A549 (cell line): ENCODE data around the gene LSM14B. TPM values are rescaled to one million over a fixed set of nuclear protein-coding genes. Genes with fewer than 3 reads are reported as not detected.

Experiments
- ATAC-seq, 2 experiments: fragments of 200-7000 bp in 1 of 2; fragments of >200 bp in 1 of 2; cut with Nextera tagmentation in 1 of 2; cut with Tn5 transposase in 1 of 2; 3 replicates each; pipeline versions ENCODE4 v1.8.0 to v1.9.1; 2018 to 2020; ENCODE audit warnings: mild to moderate bottlenecking in 1 of 2, moderate library complexity in 1 of 2
- CTCF ChIA-PET: fragments of 300-600 bp; sonication (Branson Sonifier 250); formaldehyde crosslinking; extraction: SDS; loops from one replicate; lab custom pipeline; 2021; ENCODE audit warnings: antibody characterized with exemption, inconsistent platforms; lab: Yijun Ruan, JAX
- POLR2A ChIA-PET: fragments of 350-600 bp; formaldehyde crosslinking; extraction: SDS; loops from one replicate; lab custom pipeline; 2021; ENCODE audit warnings: antibody characterized with exemption, inconsistent platforms; lab: Yijun Ruan, JAX
- DNase-seq, 2 experiments: peaks; one replicate each; pipeline versions ENCODE4 v3.0.0 to v3.0.0-alpha.2; 2011 to 2016; ENCODE audit warnings: low read depth in 1 of 2, low spot score in 1 of 2
- FAIRE-seq: peaks from 2 replicates; lab custom pipeline; 2011; peaks lifted over from hg19 to GRCh38; lab: Jason Lieb, UNC
- H3K27ac ChIP-seq, 2 experiments: fragments of >200 bp; sonication (Bioruptor Twin); formaldehyde crosslinking; 3 replicates each; pipeline ENCODE4 v1.5.1; 2016 to 2017
- H3K4me1 ChIP-seq: fragments of >200 bp; sonication (Bioruptor Twin); formaldehyde crosslinking; 3 replicates; pipeline ENCODE4 v1.6.1; 2016
- H3K4me2 ChIP-seq: fragments of >200 bp; sonication (Bioruptor Twin); formaldehyde crosslinking; 3 replicates; pipeline ENCODE4 v1.6.1; 2016
- H3K4me3 ChIP-seq: fragments of >200 bp; sonication (Bioruptor Twin); formaldehyde crosslinking; 3 replicates; pipeline ENCODE4 v1.5.1; 2016
- H3K9me3 ChIP-seq: fragments of >200 bp; sonication (Bioruptor Twin); formaldehyde crosslinking; 3 replicates; pipeline ENCODE4 v1.6.1; 2016
- ATOH8 ChIP-seq: fragments of 250-450 bp; sonication (Bioruptor Pico); IDR thresholded peaks from 2 replicates; pipeline ENCODE4 v1.5.0; 2020; ENCODE audit warnings: low read depth, mild to moderate bottlenecking, moderate library complexity
- BHLHE40 ChIP-seq: IDR thresholded peaks from 2 replicates; pipeline ENCODE4 v1.6.1; 2012; ENCODE audit warnings: low read depth, low read length, inconsistent platforms
- CBX2 ChIP-seq: fragments of 200-600 bp; sonication (generic); IDR thresholded peaks from 2 replicates; pipeline ENCODE4 v1.6.1; 2016; ENCODE audit warnings: low read depth, mild to moderate bottlenecking, borderline replicate concordance
- CBX8 ChIP-seq: fragments of 200-600 bp; sonication (generic); IDR thresholded peaks from 2 replicates; pipeline ENCODE4 v1.6.1; 2016
- CHD2 ChIP-seq: fragments of 150-350 bp; IDR thresholded peaks from 2 replicates; pipeline ENCODE4 v1.6.1; 2014; ENCODE audit warnings: low read length; ENCODE audit not compliant: partially characterized antibody
- CHD4 ChIP-seq: fragments of 200-600 bp; sonication (generic); IDR thresholded peaks from 2 replicates; pipeline ENCODE4 v1.6.1; 2016; ENCODE audit warnings: antibody characterized with exemption, mild to moderate bottlenecking, borderline replicate concordance
- EHF ChIP-seq: fragments of 250-450 bp; sonication (Bioruptor Pico); IDR thresholded peaks from 2 replicates; pipeline ENCODE4 v1.5.0; 2020; ENCODE audit warnings: mild to moderate bottlenecking
- FOSB ChIP-seq: fragments of 250-450 bp; sonication (Bioruptor Pico); IDR thresholded peaks from 2 replicates; pipeline ENCODE4 v1.5.0; 2020; ENCODE audit warnings: mild to moderate bottlenecking, moderate library complexity
- FOSL2 ChIP-seq, 2 experiments: fragments of 450-650 bp in 1 of 2; fragments of >200 bp in 1 of 2; sonication (Bioruptor Twin) in 1 of 2; formaldehyde crosslinking; IDR thresholded peaks; 2 replicates each; pipeline versions ENCODE4 v1.5.0 to v1.6.1; 2016 to 2020; ENCODE audit warnings: mild to moderate bottlenecking in 1 of 2, moderate library complexity in 1 of 2
- FOXS1 ChIP-seq: fragments of 250-450 bp; sonication (Bioruptor Pico); IDR thresholded peaks from 2 replicates; pipeline ENCODE4 v1.5.0; 2020; ENCODE audit warnings: mild to moderate bottlenecking, moderate library complexity
- HOXA7 ChIP-seq: fragments of 250-450 bp; sonication (Bioruptor Pico); IDR thresholded peaks from 2 replicates; pipeline ENCODE4 v1.5.0; 2020; ENCODE audit warnings: mild to moderate bottlenecking, moderate library complexity
- HOXB5 ChIP-seq: fragments of 250-450 bp; sonication (Bioruptor Pico); IDR thresholded peaks from 2 replicates; pipeline ENCODE4 v1.5.0; 2020; ENCODE audit warnings: mild to moderate bottlenecking, moderate library complexity
- KDM1A ChIP-seq: fragments of 200-600 bp; sonication (generic); IDR thresholded peaks from 2 replicates; pipeline ENCODE4 v1.6.1; 2016; ENCODE audit warnings: low read depth, mild to moderate bottlenecking
- KDM5A ChIP-seq: fragments of 200-600 bp; sonication (generic); IDR thresholded peaks from 2 replicates; pipeline ENCODE4 v1.6.1; 2016; ENCODE audit warnings: antibody characterized with exemption, mild to moderate bottlenecking
- MAX ChIP-seq: IDR thresholded peaks from 2 replicates; pipeline ENCODE4 v1.6.1; 2012
- MYC ChIP-seq: IDR thresholded peaks from 2 replicates; pipeline ENCODE4 v1.6.1; 2012; ENCODE audit warnings: mild to moderate bottlenecking, inconsistent platforms, low read length, improper control_type of control experiment, borderline replicate concordance
- NR3C1 ChIP-seq: fragments of >200 bp; sonication (Bioruptor Twin); formaldehyde crosslinking; IDR thresholded peaks from 3 replicates; pipeline ENCODE4 v1.6.1; 2017
- PHF8 ChIP-seq: fragments of 200-600 bp; sonication (generic); IDR thresholded peaks from 2 replicates; pipeline ENCODE4 v1.6.1; 2016; ENCODE audit warnings: low read depth, mild to moderate bottlenecking, antibody characterized with exemption, moderate library complexity, borderline replicate concordance
- POLR2A ChIP-seq: IDR thresholded peaks from 2 replicates; pipeline ENCODE4 v1.6.1; 2012; ENCODE audit warnings: mild to moderate bottlenecking, low read length
- POLR2AphosphoS2 ChIP-seq: conservative IDR thresholded peaks from 2 replicates; pipeline ENCODE4 v1.6.1; 2012; ENCODE audit warnings: low read length, improper control_type of control experiment, inconsistent platforms
- RAD21 ChIP-seq, 2 experiments: fragments of >200 bp in 1 of 2; sonication (Bioruptor Twin) in 1 of 2; formaldehyde crosslinking in 1 of 2; IDR thresholded peaks in 1 of 2; conservative IDR thresholded peaks in 1 of 2; 2 replicates in 1 of 2; 3 replicates in 1 of 2; pipeline ENCODE4 v1.6.1; 2012 to 2018; ENCODE audit warnings: inconsistent platforms in 1 of 2
- SMC3 ChIP-seq: fragments of >200 bp; sonication (Bioruptor Twin); formaldehyde crosslinking; IDR thresholded peaks from 3 replicates; pipeline ENCODE4 v1.6.1; 2018; ENCODE audit warnings: inconsistent platforms
- SREBF2 ChIP-seq: fragments of 450-650 bp; IDR thresholded peaks from 2 replicates; pipeline ENCODE4 v1.6.1; 2014; ENCODE audit warnings: mild to moderate bottlenecking, moderate library complexity
- TP53 ChIP-seq: fragments of 250-450 bp; sonication (Bioruptor Pico); IDR thresholded peaks from 2 replicates; pipeline ENCODE4 v1.5.0; 2021; ENCODE audit warnings: mild to moderate bottlenecking, moderate library complexity
- USF2 ChIP-seq: fragments of 450-650 bp; IDR thresholded peaks from 2 replicates; pipeline ENCODE4 v1.6.1; 2014; ENCODE audit warnings: antibody characterized with exemption
- ZSCAN20 ChIP-seq: fragments of 250-450 bp; sonication (Bioruptor Pico); IDR thresholded peaks from 2 replicates; pipeline ENCODE4 v1.8.0; 2022; ENCODE audit warnings: mild to moderate bottlenecking, moderate library complexity
- WGBS: methylation state at CpG from one replicate; pipeline ENCODE4 v1.1.6; 2017; ENCODE audit errors: missing lambda C conversion rate; 5-methylcytosine and 5-hydroxymethylcytosine counted together
- polyA plus RNA-seq, 4 experiments: library from polyadenylated mRNA; depleted of rRNA in 3 of 4; stranded (reverse); fragments of >200 nt; fragmentation: RNase III in 1 of 4; extraction: RNeasy Plus Mini Kit Qiagen cat#74134 plus additional on column Dnase treatment in 1 of 4; gene quantifications; 2 replicates in 3 of 4; 3 replicates in 1 of 4; pipeline ENCODE4 v1.2.3, GENCODE V29; 2011 to 2017
- TF ChIP-seq, protein P1 (sequence below): fragments of 200-600 bp; sonication (generic); IDR thresholded peaks from 2 replicates; pipeline ENCODE4 v1.6.1; 2016; ENCODE audit warnings: antibody characterized with exemption, mild to moderate bottlenecking, moderate library complexity
- TF ChIP-seq, protein P2 (sequence below): fragments of 250-450 bp; sonication (Bioruptor Pico); IDR thresholded peaks from 2 replicates; pipeline ENCODE4 v1.5.0; 2021; ENCODE audit warnings: mild to moderate bottlenecking, moderate library complexity, borderline replicate concordance
- TF ChIP-seq, protein P3 (sequence below): fragments of >200 bp; sonication (Bioruptor Twin); formaldehyde crosslinking; IDR thresholded peaks from 2 replicates; pipeline ENCODE4 v1.6.1; 2016

The LSM14B gene
- polyA plus RNA-seq, 2 of the 4 experiments (the other 2 are of a cell fraction) = 22.7 to 28.1 TPM

GRCh38 chr20:62175711-62176110 lies 53.4 kb downstream of the LSM14B start:
- CTCF ChIA-PET = no interaction called here
- TF ChIP-seq, protein P1, sequence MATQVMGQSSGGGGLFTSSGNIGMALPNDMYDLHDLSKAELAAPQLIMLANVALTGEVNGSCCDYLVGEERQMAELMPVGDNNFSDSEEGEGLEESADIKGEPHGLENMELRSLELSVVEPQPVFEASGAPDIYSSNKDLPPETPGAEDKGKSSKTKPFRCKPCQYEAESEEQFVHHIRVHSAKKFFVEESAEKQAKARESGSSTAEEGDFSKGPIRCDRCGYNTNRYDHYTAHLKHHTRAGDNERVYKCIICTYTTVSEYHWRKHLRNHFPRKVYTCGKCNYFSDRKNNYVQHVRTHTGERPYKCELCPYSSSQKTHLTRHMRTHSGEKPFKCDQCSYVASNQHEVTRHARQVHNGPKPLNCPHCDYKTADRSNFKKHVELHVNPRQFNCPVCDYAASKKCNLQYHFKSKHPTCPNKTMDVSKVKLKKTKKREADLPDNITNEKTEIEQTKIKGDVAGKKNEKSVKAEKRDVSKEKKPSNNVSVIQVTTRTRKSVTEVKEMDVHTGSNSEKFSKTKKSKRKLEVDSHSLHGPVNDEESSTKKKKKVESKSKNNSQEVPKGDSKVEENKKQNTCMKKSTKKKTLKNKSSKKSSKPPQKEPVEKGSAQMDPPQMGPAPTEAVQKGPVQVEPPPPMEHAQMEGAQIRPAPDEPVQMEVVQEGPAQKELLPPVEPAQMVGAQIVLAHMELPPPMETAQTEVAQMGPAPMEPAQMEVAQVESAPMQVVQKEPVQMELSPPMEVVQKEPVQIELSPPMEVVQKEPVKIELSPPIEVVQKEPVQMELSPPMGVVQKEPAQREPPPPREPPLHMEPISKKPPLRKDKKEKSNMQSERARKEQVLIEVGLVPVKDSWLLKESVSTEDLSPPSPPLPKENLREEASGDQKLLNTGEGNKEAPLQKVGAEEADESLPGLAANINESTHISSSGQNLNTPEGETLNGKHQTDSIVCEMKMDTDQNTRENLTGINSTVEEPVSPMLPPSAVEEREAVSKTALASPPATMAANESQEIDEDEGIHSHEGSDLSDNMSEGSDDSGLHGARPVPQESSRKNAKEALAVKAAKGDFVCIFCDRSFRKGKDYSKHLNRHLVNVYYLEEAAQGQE = no peak
- TF ChIP-seq, protein P2, sequence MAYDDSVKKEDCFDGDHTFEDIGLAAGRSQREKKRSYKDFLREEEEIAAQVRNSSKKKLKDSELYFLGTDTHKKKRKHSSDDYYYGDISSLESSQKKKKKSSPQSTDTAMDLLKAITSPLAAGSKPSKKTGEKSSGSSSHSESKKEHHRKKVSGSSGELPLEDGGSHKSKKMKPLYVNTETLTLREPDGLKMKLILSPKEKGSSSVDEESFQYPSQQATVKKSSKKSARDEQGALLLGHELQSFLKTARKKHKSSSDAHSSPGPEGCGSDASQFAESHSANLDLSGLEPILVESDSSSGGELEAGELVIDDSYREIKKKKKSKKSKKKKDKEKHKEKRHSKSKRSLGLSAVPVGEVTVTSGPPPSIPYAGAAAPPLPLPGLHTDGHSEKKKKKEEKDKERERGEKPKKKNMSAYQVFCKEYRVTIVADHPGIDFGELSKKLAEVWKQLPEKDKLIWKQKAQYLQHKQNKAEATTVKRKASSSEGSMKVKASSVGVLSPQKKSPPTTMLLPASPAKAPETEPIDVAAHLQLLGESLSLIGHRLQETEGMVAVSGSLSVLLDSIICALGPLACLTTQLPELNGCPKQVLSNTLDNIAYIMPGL = no peak
- TF ChIP-seq PHF8 (no peak), POLR2A (no peak), CHD4 (no peak), BHLHE40 (no peak), ATOH8 (CRISPR knock-in tag) (no peak), HOXA7 (CRISPR knock-in tag) (no peak), FOXS1 (CRISPR knock-in tag) (no peak), FOSB (no peak), TP53 (no peak), ZSCAN20 (CRISPR knock-in tag) (no peak), POLR2AphosphoS2 (no peak), FOSL2 (IDR thresholded peaks at IDR 0.05) (no peak), FOSL2 (CRISPR knock-in tag; IDR thresholded peaks at IDR 0.05) (no peak), KDM5A (no peak), CBX8 (no peak), EHF (CRISPR knock-in tag) (no peak), NR3C1 (no peak), HOXB5 (CRISPR knock-in tag) (no peak)
- TF ChIP-seq, protein P3, sequence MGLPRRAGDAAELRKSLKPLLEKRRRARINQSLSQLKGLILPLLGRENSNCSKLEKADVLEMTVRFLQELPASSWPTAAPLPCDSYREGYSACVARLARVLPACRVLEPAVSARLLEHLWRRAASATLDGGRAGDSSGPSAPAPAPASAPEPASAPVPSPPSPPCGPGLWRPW = no peak
- no peak for FAIRE-seq
- no peak overlapping the region for H3K4me3 ChIP-seq
- no peaks in the 10 kb centered on the region for H3K9me3 ChIP-seq
- no peak overlapping the region for H3K27ac ChIP-seq
- DNase-seq = no peak
- ATAC-seq = no peak; a peak in 1 of 6 replicates
- POLR2A ChIA-PET = no interaction called here
- H3K4me2 ChIP-seq = no peak overlapping the region
- 96% methylated on average over 10 of the region's 10 CpGs for WGBS
- H3K4me1 ChIP-seq = no peaks in the 10 kb centered on the region

- Histone ChIP-seq H3K4me3 (no peak overlapping the region), H3K4me2 (no peak overlapping the region), H3K9me3 (no peaks in the 10 kb centered on the region), H3K4me1 (peaks cover 3% of the 10 kb centered on the region; the same call in 2 of the 3 replicates), H3K27ac (no peak overlapping the region)
- ChIA-PET CTCF (no interaction called here), POLR2A (no interaction called here)
- WGBS = 88% methylated on average over 15 of the region's 15 CpGs
- FAIRE-seq = no peak
- no peak for TF ChIP-seq KDM1A
- no peak for TF ChIP-seq BHLHE40
- no peak for TF ChIP-seq SMC3
- no peak for TF ChIP-seq MAX
- TF ChIP-seq FOSB = no peak
- no peak for TF ChIP-seq CBX2
- TF ChIP-seq MYC = no peak
- no peak for TF ChIP-seq SREBF2
- TF ChIP-seq NR3C1 = no peak
- no peak for TF ChIP-seq CHD4
- no peak for TF ChIP-seq FOXS1 (CRISPR knock-in tag)
- no peak for TF ChIP-seq RAD21 (conservative IDR thresholded peaks at IDR 0.05 in 1 of 2, IDR thresholded peaks at IDR 0.05 in 1 of 2)
- no peak for TF ChIP-seq CHD2
- TF ChIP-seq USF2 = no peak
- DNase-seq = no peak
- ATAC-seq = no peak
Measured at GRCh38 chr20:62176866-62177265, 54.6 kb downstream of the LSM14B start.
